GM19395 (cell line): ENCODE data around the gene SPRR3.
"Not testable (repeated sequence)": the region's sequence is repeated elsewhere in the genome, so short reads cannot be mapped to it uniquely, and the experiment has no call there.

Experiments
- ATAC-seq: cut with Tn5 transposase; IDR thresholded peaks from one replicate; pipeline ENCODE4 v1.9.1; 2021; ENCODE audit warnings: mild to moderate bottlenecking, moderate library complexity; ENCODE audit not compliant: unreplicated experiment

Gene SPRR3

DNA sequence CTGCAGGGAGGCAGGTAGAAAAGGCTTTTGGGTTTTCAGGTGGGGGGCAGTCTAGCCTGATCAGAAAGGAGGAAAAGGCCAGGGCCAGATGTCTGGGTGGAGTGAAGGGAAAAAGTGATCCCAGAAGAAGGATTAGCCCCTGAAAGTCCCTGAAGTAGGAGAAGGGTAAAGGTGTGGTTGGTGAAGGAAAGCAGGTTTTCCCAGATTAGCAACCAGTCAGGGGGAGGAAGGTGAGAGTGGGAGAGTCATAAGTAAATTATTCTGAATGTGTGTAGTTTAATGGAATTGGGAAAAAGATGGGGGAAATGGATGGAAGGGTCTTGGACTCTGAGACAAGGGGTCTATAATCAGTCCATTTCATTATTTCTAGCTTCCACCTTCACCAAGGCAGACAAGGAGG, 18.3 kb upstream of the SPRR3 start:
- no peak for ATAC-seq

DNA sequence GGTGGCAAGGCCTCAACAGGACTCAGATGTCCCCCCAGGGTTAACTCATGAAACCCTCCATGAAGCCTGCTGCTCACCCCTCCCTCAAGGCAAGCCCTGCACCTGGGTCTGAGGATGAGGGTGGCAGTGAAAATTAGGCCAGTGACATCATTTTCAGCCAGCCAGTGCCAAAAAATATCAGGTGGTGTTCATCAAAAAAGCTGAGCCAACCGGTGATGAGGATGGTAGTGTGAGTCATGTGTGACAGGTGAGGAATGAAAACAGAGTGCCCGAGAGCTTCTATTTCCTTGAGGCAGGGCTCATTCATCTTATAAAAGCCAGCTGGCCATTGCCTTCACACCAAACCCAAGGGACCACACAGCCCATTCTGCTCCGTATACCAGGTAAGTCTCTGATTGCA, 17.8 kb upstream of the SPRR3 start, which contains the start of gene SPRR1A:
TSS of gene SPRR1A (plus strand) at position 339 of the 400 bp plus-strand sequence. CDS start 1,150 bp downstream, outside the sequence.
- no peak for ATAC-seq

DNA sequence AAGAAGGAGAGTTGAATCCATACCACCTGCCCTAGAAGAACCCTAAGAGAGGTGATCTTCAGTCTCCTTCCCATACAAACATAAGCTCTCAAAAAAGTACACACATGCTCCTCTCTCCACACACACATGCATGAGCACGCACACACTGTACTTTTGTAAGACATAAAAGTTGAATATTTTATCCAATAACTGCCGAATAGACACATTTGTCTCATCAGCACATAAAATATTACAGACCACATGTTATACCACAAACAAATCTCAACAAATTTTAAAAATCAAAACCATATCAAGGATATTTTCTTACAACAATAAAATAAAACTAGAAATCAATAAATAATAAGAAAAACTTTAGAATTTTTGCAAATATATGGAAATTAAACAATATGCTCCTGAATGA, 15.0 kb upstream of the SPRR3 start:
- no peak for ATAC-seq

GRCh38 chr1:152993186-152993585, 8.4 kb upstream of the SPRR3 start:
- no peak for ATAC-seq

- ATAC-seq, result no peak
These were observed 5.7 kb upstream of the SPRR3 start for GRCh38 chr1:152995842-152996241.

- ATAC-seq, result no peak
These were observed 4.7 kb upstream of the SPRR3 start for GRCh38 chr1:152996633-152997400.

DNA sequence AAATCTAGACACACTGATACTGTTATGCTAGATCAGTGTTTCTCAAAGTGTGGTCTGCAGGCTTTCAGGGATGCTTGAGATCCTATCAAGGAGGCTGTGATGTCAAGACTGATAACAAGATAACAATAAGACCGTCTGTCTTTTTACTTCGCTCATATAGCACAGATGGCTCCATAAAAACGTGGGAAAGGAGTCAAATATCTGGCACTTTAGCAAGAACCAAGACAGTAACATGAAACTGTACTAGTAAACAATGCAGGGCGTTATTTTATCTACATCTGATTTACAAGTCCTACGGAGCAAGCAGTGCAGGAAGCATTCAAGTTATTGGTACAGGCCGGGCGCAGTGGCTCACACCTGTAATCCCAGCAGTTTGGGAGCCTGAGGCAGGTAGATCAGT, 3.6 kb upstream of the SPRR3 start:
- ATAC-seq, result no peak

DNA sequence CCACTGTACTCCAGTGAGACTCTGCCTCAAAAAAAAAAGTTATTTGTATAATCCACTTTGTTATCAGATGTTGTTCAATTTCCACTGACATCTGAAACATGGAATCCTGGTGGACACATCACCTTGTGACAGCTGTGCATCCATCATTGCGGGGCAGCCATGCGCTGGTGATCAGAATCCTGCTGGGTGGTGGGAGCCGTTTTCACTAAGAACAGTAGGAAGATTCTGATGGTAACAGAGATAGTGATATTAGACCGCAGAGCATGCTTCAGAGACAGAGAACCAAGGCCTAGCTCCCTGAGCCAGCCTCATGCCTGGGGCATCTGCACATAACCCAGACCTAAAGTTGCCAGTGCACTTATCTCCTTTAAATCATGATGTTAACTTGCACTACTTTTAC, 3.1 kb upstream of the SPRR3 start:
- no peak for ATAC-seq

GRCh38 chr1:152999818-153000217, 1.7 kb upstream of the SPRR3 start:
- no peak for ATAC-seq

DNA sequence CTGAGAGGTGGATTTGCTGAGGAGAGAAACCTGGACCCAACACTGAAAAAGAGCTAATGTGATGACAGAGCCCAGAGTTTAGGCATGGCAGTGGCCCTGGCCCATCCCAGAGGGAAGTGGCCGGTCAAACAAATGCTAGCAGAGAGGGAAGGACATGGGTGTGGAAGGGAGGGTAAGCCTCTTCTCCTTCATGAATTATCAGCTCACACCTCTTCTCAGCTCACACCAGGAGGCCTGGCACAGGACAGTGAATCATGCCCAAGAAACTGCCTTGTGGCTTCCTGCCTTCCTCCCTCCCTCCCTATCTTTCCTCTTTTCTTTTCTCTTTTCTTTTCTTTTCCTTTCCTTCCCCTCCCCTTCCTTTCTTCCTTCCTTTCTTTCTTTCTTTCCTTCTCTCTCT, 1.3 kb upstream of the SPRR3 start:
- no peak for ATAC-seq

GRCh38 chr1:153011235-153011758, 9.7 kb downstream of the SPRR3 start:
- not testable (repeated sequence) for ATAC-seq

DNA sequence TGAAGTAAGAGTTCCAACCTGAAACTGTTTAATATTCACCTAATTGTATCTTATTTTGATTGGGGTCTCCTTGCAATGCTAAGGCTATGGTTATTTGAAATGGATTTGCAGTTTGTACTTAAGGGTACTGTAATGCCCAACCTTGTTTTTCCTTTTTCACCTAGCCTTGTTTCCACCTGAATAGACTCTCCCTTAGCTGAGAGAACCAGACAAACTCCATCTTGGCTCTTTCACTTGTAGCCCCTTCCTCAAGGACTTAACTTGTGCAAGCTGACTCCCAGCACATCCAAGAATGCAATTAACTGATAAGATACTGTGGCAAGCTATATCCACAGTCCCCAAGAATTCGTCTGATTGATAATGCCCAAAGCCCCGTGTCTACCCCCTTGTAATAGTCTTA, 20.3 kb downstream of the SPRR3 start:
- not testable (repeated sequence) for ATAC-seq

GRCh38 chr1:153022340-153022739, 20.8 kb downstream of the SPRR3 start:
- not testable (repeated sequence) for ATAC-seq

GRCh38 chr1:153023109-153023508, 21.6 kb downstream of the SPRR3 start:
- no peak for ATAC-seq

DNA sequence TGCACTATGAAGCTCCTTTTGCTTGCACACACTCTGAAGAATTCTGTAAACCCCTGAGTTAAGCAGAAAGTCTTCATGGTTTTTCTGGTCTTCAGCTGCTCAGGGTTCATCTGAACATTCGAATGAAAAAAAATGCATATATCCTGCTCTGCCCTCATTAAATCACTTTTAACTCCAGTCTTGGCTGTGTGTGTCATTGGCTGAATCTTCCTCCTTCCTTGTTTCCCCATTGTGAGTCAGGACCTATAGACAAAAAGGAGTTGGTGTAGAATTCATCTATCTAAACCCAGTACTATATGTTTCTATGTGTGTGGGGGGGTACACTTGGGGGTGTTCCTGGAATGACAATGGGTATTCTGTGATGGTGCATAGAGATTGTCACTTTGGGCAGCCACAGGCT, 22.9 kb downstream of the SPRR3 start:
- no peak for ATAC-seq

- ATAC-seq, result no peak
These were observed 24.2 kb downstream of the SPRR3 start for GRCh38 chr1:153025797-153026196.

- ATAC-seq, result no peak
These were observed 27.2 kb downstream of the SPRR3 start for GRCh38 chr1:153028766-153029165.

DNA sequence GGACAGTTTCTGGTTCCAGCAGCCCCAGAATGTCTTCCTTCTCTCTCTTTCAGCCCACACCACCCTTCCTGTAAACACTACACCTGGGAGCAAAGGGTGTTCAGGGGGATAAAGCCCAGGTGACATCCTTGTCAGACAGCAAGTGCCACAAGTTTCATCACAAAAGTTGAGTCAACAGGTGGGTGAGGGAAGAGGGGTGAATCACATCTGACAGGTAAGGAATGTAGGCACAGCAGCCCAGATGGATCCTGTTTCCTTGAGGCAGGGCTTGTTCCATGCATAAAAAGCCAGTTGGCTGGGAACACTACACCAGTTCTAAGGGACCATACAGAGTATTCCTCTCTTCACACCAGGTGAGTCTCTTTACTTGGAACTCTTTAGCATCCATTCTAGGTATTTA, 29.3 kb downstream of the SPRR3 start, which contains the start of gene SPRR1B:
TSS of gene SPRR1B (plus strand) at position 309 of the 400 bp plus-strand sequence. CDS start 1,143 bp downstream, outside the sequence.
- ATAC-seq, result no peak

GRCh38 chr1:153032073-153032472, 30.5 kb downstream of the SPRR3 start:
- ATAC-seq, result no peak

DNA sequence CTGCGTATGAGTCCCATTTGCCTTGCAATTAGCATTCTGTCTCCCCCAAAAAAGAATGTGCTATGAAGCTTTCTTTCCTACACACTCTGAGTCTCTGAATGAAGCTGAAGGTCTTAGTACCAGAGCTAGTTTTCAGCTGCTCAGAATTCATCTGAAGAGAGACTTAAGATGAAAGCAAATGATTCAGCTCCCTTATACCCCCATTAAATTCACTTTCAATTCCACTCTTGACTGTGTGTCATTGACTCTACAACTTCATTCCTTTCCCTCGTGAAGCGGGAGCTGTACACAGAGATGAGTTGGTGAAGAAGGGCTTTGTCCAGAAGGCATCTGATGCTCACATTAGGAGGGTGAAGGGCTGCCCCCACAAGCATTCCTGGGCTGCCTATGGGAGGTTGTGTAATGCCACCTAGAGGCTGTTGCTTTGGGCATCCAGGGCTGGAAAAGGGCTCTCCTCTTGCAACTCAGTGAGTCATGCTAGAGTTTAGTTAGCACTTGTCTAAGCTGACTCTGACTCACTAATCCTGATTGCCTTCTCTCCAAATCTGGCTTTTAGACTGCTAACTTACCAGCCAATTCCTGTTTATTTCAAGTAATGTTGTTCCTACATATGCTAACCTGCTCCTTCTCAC, 31.2 kb downstream of the SPRR3 start:
- ATAC-seq, result no peak

GRCh38 chr1:153035211-153035610, 33.7 kb downstream of the SPRR3 start:
- no peak for ATAC-seq
